ENCODE data around the gene FAIM2.

The FAIM2 gene

GRCh38 chr12:49894751-49895148, 8.9 kb downstream of the FAIM2 start:
- no peak for DNase-seq (ENCODE audit: low read depth, low spot score)

DNA sequence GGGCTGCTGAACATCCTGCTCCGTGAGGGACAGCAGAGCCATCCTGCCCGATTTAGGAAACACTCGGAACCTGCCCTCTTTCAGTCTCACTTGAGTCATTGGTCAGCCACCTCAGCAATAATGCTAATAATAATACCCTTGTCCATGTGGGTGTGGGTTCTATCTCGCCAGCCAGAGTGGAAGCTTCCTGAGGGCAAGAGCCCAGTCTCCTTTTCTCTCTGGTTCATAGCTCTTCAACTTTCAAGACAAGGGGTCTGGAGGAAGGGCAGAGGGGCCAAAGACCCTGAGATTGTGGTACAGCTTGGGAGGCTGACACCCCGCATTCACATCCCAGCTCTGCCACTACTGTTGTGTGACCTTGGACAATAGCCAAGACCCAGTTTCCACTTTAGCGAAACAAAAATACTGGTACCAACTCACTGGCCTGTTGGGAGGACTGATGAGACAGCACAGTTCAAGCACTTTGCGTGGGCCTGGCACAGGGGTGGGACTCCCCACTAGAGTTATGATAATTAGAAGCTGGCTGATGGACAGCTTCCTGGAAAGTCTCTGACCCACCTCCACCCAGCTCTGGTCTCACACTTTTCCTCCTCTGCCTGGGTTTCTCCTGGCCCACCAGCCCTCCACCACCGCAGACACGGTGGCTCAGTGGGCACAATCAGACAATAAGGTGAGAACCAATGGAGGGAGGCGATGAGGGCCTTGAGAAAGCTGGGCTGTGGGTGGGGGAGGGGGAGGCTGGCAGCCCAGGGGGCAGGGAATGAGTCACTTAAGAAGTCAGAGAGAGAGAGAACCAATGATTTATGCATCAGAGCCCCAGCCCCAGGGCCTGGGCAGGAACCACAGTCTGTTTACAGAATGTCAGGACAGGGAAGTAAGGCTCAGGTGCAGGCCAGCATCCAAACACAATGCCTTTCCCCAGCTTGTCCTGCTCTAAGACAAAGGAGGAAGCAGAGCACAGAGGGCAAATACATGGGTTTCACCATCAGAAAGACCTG, 9.6 kb downstream of the FAIM2 start:
- no peak for DNase-seq (ENCODE audit: low read depth, low spot score)

- no peak for DNase-seq (ENCODE audit: low read depth, low spot score)
Observed at GRCh38 chr12:49892732-49893317, 10.9 kb downstream of the FAIM2 start.

DNA sequence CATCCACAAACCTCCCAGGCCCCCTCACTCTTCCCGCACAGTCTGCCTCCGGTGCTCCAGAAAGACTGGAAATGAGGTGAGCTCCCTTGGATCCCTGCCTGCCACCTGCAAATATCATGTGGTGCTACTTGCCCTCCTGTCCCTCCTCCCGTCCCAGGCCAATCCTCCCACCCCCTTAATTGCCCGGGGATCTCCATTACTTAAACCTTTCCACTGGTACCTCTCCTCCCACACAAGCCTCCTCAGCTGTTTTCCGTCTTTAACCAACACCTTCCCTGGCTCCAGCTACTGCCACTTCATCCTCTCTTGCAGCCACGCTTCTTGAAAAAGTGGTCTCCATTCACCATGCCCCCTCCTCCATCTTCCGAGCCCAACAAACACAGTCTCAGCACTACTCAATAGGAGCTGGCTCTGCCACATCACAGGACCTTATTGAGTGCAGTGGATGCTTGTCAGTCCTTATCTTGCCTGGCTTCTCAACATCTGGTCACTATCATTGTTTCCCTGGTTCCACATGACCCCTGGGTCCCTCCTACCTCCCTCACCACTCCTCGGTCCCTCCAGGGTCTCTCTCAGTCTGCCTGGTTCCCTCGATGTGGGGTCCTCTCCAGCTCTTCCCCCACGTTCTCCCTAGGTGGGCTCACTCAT, 11.5 kb downstream of the FAIM2 start:
- DNase-seq (ENCODE audit: low read depth, low spot score) = no peak

GRCh38 chr12:49891476-49891875, 12.2 kb downstream of the FAIM2 start:
- no peak for DNase-seq (ENCODE audit: low read depth, low spot score)

DNA sequence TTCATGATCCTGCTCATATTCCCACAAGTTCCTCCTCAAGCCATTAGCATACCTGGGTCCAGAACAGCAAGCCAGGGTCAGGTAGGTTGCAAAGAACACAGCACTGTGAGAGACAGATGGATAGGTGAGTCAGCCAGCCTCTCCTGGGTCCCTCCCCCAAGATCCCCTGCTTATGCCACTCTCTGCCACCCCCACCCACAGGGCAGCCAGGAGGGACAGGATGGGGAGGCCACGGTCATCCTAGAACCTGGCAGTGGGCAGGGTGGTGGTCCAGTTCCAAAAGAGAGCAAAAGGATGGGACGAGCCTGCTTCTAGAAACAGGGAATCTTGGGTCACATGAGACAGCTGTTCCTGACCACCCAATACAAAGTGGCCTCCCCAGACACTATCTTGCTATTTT, 12.7 kb downstream of the FAIM2 start:
- no peak for DNase-seq (ENCODE audit: low read depth, low spot score)

DNA sequence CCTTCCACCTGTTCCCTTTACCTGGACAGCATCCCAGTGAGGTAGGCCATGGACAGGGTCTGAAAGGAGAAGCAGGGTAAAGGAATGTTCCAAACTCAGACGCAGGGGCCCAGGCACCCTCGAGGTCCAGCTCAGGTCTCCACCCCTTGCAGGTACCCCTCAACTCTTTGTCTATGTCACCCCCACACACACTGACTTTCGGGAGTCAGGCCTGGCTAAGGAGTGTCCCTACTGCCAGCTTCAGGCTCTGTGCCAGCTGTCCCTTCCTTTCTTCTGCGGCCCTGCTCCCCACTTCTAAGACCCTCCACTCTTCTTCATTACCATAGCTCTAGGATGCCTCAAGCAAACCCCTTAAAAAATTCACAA, 13.6 kb downstream of the FAIM2 start:
- DNase-seq (ENCODE audit: low read depth, low spot score) = no peak

DNA sequence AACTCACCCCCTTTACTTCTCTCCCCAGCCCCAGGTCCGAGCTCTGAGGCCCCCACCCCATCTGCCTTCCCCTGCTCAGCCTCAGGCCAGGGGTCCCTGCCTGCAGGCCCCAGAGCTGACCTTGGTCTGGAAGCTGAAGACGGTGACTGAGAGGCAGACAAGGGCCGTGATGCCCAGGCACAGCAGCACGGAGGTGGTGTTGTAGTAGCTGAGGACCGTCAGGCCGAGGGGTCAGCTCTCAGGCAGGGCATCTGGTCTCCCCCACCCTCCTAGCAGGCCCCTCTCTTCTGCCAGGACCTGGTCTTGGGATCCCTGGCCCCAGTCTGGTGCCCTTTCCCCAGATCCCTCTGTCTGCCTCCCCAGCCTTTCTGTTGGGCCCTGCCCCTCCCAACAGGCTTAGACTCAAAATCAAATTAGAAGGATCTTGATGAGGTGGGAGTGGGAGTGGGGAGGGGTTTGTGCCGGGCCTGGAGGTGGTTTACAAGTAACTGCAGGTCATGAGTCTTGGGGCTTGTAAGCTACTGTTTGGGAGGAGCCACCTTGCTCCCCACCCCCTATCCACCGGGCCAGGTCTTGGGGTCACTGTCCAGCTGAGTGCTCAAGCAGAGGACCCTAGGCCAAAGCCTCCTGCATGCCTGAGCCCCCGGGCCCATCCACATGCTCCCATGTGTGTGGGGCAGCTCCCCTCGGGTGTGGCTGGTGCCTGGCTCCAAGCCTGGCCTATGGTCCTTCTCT, 14.2 kb downstream of the FAIM2 start:
- DNase-seq (ENCODE audit: low read depth, low spot score) = no peak

DNA sequence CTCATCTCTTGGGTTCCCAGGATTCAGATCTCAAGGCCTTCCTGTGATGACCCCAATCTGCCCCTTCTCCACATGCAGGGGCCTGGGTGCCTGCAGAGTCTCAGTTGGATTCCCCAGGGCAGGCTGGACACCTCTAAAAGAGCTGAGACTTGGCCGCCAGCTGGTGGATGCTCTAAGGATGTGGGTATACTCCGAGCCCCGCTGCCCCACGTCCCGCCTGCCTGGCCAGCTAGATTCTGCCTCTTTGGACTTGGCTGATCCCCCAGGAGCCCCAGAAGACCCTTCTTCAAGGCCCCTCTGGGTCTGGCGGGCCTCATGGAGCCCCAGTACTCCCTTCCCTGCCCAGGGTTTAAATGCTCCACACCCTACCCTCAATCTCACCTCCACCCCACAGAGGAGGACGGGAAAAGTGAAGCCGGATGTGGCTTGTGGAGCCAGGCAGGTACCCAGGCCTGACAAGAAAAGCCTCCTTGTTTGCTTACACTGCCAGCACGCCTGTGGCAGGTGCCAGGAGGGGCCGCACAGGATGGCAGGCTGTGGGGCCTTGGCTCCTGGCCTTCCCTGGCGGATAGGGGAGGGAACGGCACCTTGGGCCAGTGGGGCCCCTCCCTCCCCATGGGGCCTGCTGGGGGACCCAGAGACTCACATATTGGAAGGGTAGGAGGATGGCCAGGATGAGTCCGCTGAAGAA, 15.1 kb downstream of the FAIM2 start:
- no peak for DNase-seq (ENCODE audit: low read depth, low spot score)

GRCh38 chr12:49887536-49888401, 15.9 kb downstream of the FAIM2 start:
- DNase-seq (ENCODE audit: low read depth, low spot score) = no peak

DNA sequence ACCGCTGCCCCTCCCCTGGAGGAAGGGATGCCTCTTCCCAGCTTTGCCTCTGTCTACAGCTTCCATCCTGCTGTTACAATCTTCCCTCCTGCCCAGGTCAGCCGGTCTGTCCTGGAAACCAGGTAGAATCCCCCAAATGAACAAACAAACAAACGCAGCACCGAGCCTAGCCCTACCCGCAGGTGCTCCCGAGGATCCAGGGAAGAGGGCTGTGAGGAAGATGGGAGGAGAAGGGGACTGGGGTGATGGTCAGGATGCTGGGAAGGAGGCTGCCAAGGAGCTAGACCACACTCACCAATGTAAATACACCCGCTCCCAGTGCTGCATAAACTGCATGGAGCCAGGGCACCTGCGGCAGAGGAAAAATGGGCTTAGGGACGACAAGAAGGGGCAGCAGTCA, 16.6 kb downstream of the FAIM2 start:
- no peak for DNase-seq (ENCODE audit: low read depth, low spot score)

GRCh38 chr12:49885663-49886461, 17.8 kb downstream of the FAIM2 start:
- DNase-seq (ENCODE audit: low read depth, low spot score) = no peak

GRCh38 chr12:49885118-49885517, 18.6 kb downstream of the FAIM2 start:
- no peak for DNase-seq (ENCODE audit: low read depth, low spot score)

- no peak for DNase-seq (ENCODE audit: low read depth, low spot score)
Observed at GRCh38 chr12:49882851-49883464, 20.7 kb downstream of the FAIM2 start.

GRCh38 chr12:49882248-49882850, 21.4 kb downstream of the FAIM2 start:
- no peak for DNase-seq (ENCODE audit: low read depth, low spot score)

- no peak for DNase-seq (ENCODE audit: low read depth, low spot score)
Observed at GRCh38 chr12:49881415-49882247, 22.1 kb downstream of the FAIM2 start.

GRCh38 chr12:49880756-49881414, 22.8 kb downstream of the FAIM2 start:
- no peak for DNase-seq (ENCODE audit: low read depth, low spot score)

Data from activated CD4-positive, CD25-positive, alpha-beta regulatory T cell treated with anti-CD3 and anti-CD28 coated beads, Interleukin-2, amount 50 U/mL, for 16 hours (primary cell).